GM12878 (cell line): Measurements from ENCODE around the gene BCLAF1. TPM values are rescaled to one million over a fixed set of nuclear protein-coding genes. Genes with fewer than 3 reads are reported as not detected.

ENCODE experiments used
- ATAC-seq: fragments of 200-7000 bp; cut with Tn5 transposase; 3 replicates; pipeline ENCODE4 v1.9.1; 2020; ENCODE audit warnings: mild to moderate bottlenecking, moderate library complexity
- BruUV-seq: library from RNA; stranded (reverse); fragments of 400-500 nt; replicated peaks from 2 replicates; lab custom pipeline; 2021; lab: Mats Ljungman, UMichigan
- CTCF ChIA-PET: fragments of 300-600 bp; sonication (Branson Sonifier 250); formaldehyde crosslinking; extraction: SDS; loops from one replicate; lab custom pipeline; 2021; ENCODE audit warnings: inconsistent platforms; lab: Yijun Ruan, JAX
- POLR2A ChIA-PET: fragments of 350-600 bp; formaldehyde crosslinking; extraction: SDS; loops from one replicate; lab custom pipeline; 2021; ENCODE audit warnings: inconsistent platforms; lab: Charles Lee
- RAD21 ChIA-PET: fragments of 300-600 bp; sonication (Branson Sonifier 250); formaldehyde crosslinking; loops from one replicate; lab custom pipeline; 2023; ENCODE audit warnings: antibody characterized with exemption; ENCODE audit not compliant: unreplicated experiment; lab: Charles Lee
- SMC1A ChIA-PET: fragments of 300-600 bp; sonication (Branson Sonifier 250); formaldehyde crosslinking; loops from one replicate; lab custom pipeline; 2023; ENCODE audit not compliant: unreplicated experiment, uncharacterized antibody; lab: Charles Lee
- DNase-seq: peaks from one replicate; pipeline ENCODE4 v3.0.0-alpha.2; 2011; ENCODE audit warnings: low read depth, low spot score
- FAIRE-seq: peaks from 3 replicates; lab custom pipeline; 2011; peaks lifted over from hg19 to GRCh38; lab: Jason Lieb, UNC
- H2AFZ ChIP-seq: 2 replicates; pipeline ENCODE4 v1.6.0; 2011; ENCODE audit warnings: low read depth, low read length, control low read depth; ENCODE audit not compliant: control insufficient read depth
- H3K27ac ChIP-seq: 2 replicates; pipeline ENCODE4 v1.5.1; 2011; ENCODE audit warnings: control low read depth; ENCODE audit not compliant: control insufficient read depth, insufficient read depth
- H3K27me3 ChIP-seq, 2 experiments: replicated peaks in 1 of 2; 2 replicates each; pipeline versions ENCODE4 v1.6.0 to v1.6.1; 2011; ENCODE audit warnings: low read length in 1 of 2; ENCODE audit not compliant: control insufficient read depth in 2 of 2, insufficient read depth in 2 of 2
- H3K36me3 ChIP-seq, 2 experiments: 2 replicates each; pipeline ENCODE4 v1.5.1; 2011; ENCODE audit warnings: low read length in 1 of 2; ENCODE audit not compliant: control insufficient read depth in 2 of 2, insufficient read depth in 2 of 2
- H3K4me1 ChIP-seq: 2 replicates; pipeline ENCODE4 v1.6.1; 2011; ENCODE audit warnings: mild to moderate bottlenecking, low read length, moderate library complexity, mixed read lengths; ENCODE audit not compliant: control insufficient read depth, insufficient read depth
- H3K4me2 ChIP-seq: 2 replicates; pipeline ENCODE4 v1.6.0; 2011; ENCODE audit warnings: control low read depth; ENCODE audit not compliant: control insufficient read depth, insufficient read depth
- H3K4me3 ChIP-seq: fragments of 200-600 bp; sonication (generic); 2 replicates; pipeline ENCODE4 v1.5.1; 2016
- H3K79me2 ChIP-seq: 2 replicates; pipeline ENCODE4 v1.6.0; 2011; ENCODE audit warnings: low read length; ENCODE audit not compliant: control insufficient read depth, insufficient read depth
- H3K9ac ChIP-seq: 2 replicates; pipeline ENCODE4 v1.8.0; 2011; ENCODE audit warnings: low read length, control low read depth, mixed read lengths; ENCODE audit not compliant: control insufficient read depth, insufficient read depth
- H3K9me3 ChIP-seq: replicated peaks from 3 replicates; pipeline ENCODE4 v1.5.1; 2011; ENCODE audit warnings: mild to moderate bottlenecking, low read length; ENCODE audit not compliant: control insufficient read depth, insufficient read depth
- H4K20me1 ChIP-seq: 2 replicates; pipeline ENCODE4 v1.6.0; 2011; ENCODE audit not compliant: control insufficient read depth, insufficient read depth
- E2F4 ChIP-seq: IDR thresholded peaks from 2 replicates; pipeline ENCODE4 v1.6.1; 2012; ENCODE audit warnings: low read depth, low read length, improper control_type of control experiment
- FOXK2 ChIP-seq: fragments of 450-650 bp; IDR thresholded peaks from 2 replicates; pipeline ENCODE4 v1.6.1; 2017; ENCODE audit warnings: mild to moderate bottlenecking, moderate library complexity
- IRF5 ChIP-seq: fragments of 450-650 bp; IDR thresholded peaks from 2 replicates; pipeline ENCODE4 v1.6.1; 2017; ENCODE audit warnings: borderline replicate concordance
- JUNB ChIP-seq: IDR thresholded peaks from 2 replicates; pipeline ENCODE4 v1.6.1; 2016; ENCODE audit warnings: antibody characterized with exemption, mild to moderate bottlenecking
- NBN ChIP-seq: fragments of 450-650 bp; IDR thresholded peaks from 2 replicates; pipeline ENCODE4 v1.6.1; 2016
- PBX3 ChIP-seq: IDR thresholded peaks from 2 replicates; pipeline ENCODE4 v1.6.1; 2011; ENCODE audit warnings: mild to moderate bottlenecking, low read depth, low read length, moderate library complexity; ENCODE audit not compliant: insufficient replicate concordance
- POLR2AphosphoS2 ChIP-seq: IDR thresholded peaks from 2 replicates; pipeline ENCODE4 v1.6.1; 2011; ENCODE audit warnings: low read depth, mild to moderate bottlenecking, low read length, improper control_type of control experiment, moderate library complexity
- POLR2AphosphoS5 ChIP-seq: IDR thresholded peaks from 2 replicates; pipeline ENCODE4 v1.6.1; 2011; ENCODE audit warnings: mild to moderate bottlenecking, low read length, inconsistent platforms
- RFX5 ChIP-seq: IDR thresholded peaks from 2 replicates; pipeline ENCODE4 v1.6.1; 2011; ENCODE audit warnings: low read depth, low read length, improper control_type of control experiment
- SIN3A ChIP-seq: IDR thresholded peaks from 2 replicates; pipeline ENCODE4 v1.6.1; 2012; ENCODE audit warnings: low read depth, low read length, improper control_type of control experiment
- SMARCA5 ChIP-seq: fragments of 450-650 bp; IDR thresholded peaks from 2 replicates; pipeline ENCODE4 v1.6.1; 2017; ENCODE audit warnings: mild to moderate bottlenecking
- ZNF207 ChIP-seq: fragments of 450-650 bp; IDR thresholded peaks from 2 replicates; pipeline ENCODE4 v1.6.1; 2014; ENCODE audit warnings: antibody characterized with exemption, mild to moderate bottlenecking, borderline replicate concordance
- ZNF622 ChIP-seq: fragments of 450-650 bp; IDR thresholded peaks from 2 replicates; pipeline ENCODE4 v1.6.1; 2017; ENCODE audit warnings: mild to moderate bottlenecking, inconsistent platforms
- ZZZ3 ChIP-seq: IDR thresholded peaks from 2 replicates; pipeline ENCODE4 v1.6.1; 2011; ENCODE audit warnings: low read depth; ENCODE audit not compliant: control insufficient read depth, insufficient read length
- WGBS: methylation state at CpG from one replicate; pipeline ENCODE4 v1.1.6; 2016; ENCODE audit warnings: low lambda C conversion rate; ENCODE audit not compliant: insufficient replicate concordance, insufficient coverage; ENCODE audit errors: missing lambda C conversion rate; 5-methylcytosine and 5-hydroxymethylcytosine counted together
- in situ Hi-C: fragments of 300-500 bp; cut with MboI; formaldehyde crosslinking; loops from 9 replicates; pipeline ENCODE4 v1.14.3; 2018; ENCODE audit warnings: mixed read lengths
- intact Hi-C: fragments of 100-400 bp; cut with micrococcal nuclease; formaldehyde crosslinking; loops from one replicate; pipeline ENCODE4 v1.14.2; 2022; ENCODE audit not compliant: unreplicated experiment
- polyA plus RNA-seq, 11 experiments: library from polyadenylated mRNA; depleted of rRNA in 4 of 11; unstranded in 6 of 11; stranded (reverse) in 5 of 11; fragments of >200 nt; fragmentation: Nextera tagmentation in 4 of 11; fragmentation: Illumina TruSeq in 1 of 11; extraction: Ambion mirVana in 4 of 11; extraction: Trizol in 1 of 11; gene quantifications; 1 replicate in 1 of 11; 2 replicates in 10 of 11; pipeline versions ENCODE4 v1.2.1 to v1.2.3, GENCODE V29; 2011 to 2016; ENCODE audit warnings: inconsistent platforms in 2 of 11, missing spikeins in 2 of 11, low read depth in 1 of 11
- total RNA-seq, 4 experiments: library from RNA; depleted of rRNA in 3 of 4; stranded (reverse); fragments of >200 nt in 3 of 4; fragmentation: Illumina TruSeq in 1 of 4; extraction: Trizol in 1 of 4; gene quantifications; 2 replicates each; pipeline versions ENCODE4 v1.2.1 to v1.2.3, GENCODE V29; 2013 to 2021

BCLAF1 gene
- total and polyA plus RNA-seq, 10 of the 15 experiments (the other 5 are each of a cell fraction or from before 2014, with no cell fraction given) = 56.0 to 223 (median 114) TPM

- TF ChIP-seq PBX3 (peak; percentile 3), ZNF622 (no peak), RFX5 (0 out of 2 replicates have a peak, but pooled peaks have one; percentile 9), IRF5 (no peak), SIN3A (peak; percentile 93; the same call in 1 of the 2 replicates), ZNF207 (peak; percentile 47), SMARCA5 (peak; percentile 93)
These were observed 900 bp downstream of the BCLAF1 start (continued) for GRCh38 chr6:136288566-136289326.

GRCh38 chr6:136284909-136285308 lies 4.7 kb downstream of the BCLAF1 start:
- ATAC-seq = no peak
- in situ Hi-C loops (loop anchor here (10.0 to 25.0 kb wide), 2 partner anchors 510 to 1273 kb away; partner anchors contain the start of gene MAP3K5), intact Hi-C loops (no loop called here)
- Histone ChIP-seq H3K27me3 (no peaks in the 10 kb centered on the region), H3K4me3 (peak overlapping the region; percentile 42; the same call in 1 of the 2 replicates), H3K36me3 (peaks cover 0 to 24% of the 10 kb centered on the region in 2 experiments; a peak in 2 of 4 replicates), H3K79me2 (peaks cover 97% of the 10 kb centered on the region), H3K27ac (no peak overlapping the region), H2AFZ (no peak overlapping the region), H3K4me1 (peaks cover 5% of the 10 kb centered on the region; the same call in 1 of the 2 replicates), H4K20me1 (peaks cover 16% of the 10 kb centered on the region; the same call in 1 of the 2 replicates), H3K4me2 (peak overlapping the region; percentile 60), H3K9ac (peak overlapping the region; percentile 24; the same call in 1 of the 2 replicates), H3K9me3 (no peaks in the 10 kb centered on the region)
- CTCF ChIA-PET = no interaction called here
- RAD21 ChIA-PET = interaction anchor here (0.7 to 1.0 kb wide), 2 partner anchors 17 to 33 kb away, joined by 3 to 4 read pairs; no protein-coding TSS in a partner anchor
- no peak for DNase-seq
- POLR2A ChIA-PET = interaction anchor here (0.7 kb wide), 1 partner anchor 34 kb away, joined by 4 read pairs; no protein-coding TSS in a partner anchor
- SMC1A ChIA-PET = interaction anchor here (0.9 to 1.2 kb wide), 3 partner anchors 8 to 34 kb away, joined by 3 to 4 read pairs (median 3); no protein-coding TSS in a partner anchor
- no TSS peak for BruUV-seq
- no peak for FAIRE-seq
- peak; percentile 65; the same call in 1 of the 2 replicates for TF ChIP-seq POLR2AphosphoS5
- TF ChIP-seq ZZZ3 = no peak
- TF ChIP-seq POLR2AphosphoS2 = no peak
- no peak for TF ChIP-seq E2F4
- no peak for TF ChIP-seq JUNB
- TF ChIP-seq FOXK2 = no peak
- no peak for TF ChIP-seq NBN
- 3% methylated on average over 2 of the region's 2 CpGs for WGBS
